T follicular helper cell (primary cell): ENCODE data around the gene ENDOG.
"Not testable (repeated sequence)": the region's sequence is repeated elsewhere in the genome, so short reads cannot be mapped to it uniquely, and the experiment has no call there.

Experiments
- DNase-seq: peaks from one replicate; pipeline ENCODE4 v3.0.0-alpha.2; 2020; ENCODE audit warnings: low read depth

Gene ENDOG

GRCh38 chr9:128862401-128862851, 44.1 kb downstream of the ENDOG start:
- DNase-seq, result no peak

- peak; percentile 72 for DNase-seq
These were observed 45.3 kb downstream of the ENDOG start for GRCh38 chr9:128863647-128864046.

DNA sequence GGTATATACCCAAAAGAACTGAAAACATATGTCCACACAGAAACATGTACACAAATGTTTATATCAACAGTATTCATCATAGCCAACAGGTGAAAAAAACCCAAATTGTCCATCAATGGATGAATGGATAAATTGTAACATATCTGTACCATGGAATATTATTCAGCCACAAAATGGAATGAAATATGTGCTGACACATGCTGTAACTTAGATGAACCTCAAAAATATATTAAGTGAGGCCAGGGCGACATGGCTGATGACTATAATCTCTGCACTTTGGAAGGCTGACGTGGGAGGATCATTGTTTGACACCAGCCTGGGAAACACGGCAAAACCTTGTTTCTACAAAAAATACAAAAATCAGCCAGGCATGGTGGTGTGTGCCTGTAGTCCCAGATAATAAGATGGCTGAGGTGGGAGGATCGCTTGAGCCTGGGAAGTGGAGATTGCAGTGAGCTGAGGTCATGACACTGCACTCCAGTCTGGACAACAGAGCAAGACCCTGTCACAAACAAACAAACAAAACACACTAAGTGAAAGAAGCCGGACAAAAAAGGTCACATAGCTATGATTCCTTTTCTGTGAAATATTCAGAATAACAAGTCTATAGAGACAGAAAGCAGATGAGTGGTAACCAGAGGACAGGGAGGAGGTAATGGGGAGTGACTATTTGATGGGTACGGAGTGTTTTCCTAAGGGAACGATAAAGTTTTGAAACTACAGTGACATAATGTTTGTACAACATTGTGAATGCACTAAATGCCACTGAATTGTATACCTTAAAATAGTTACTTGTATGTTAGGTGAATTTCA, 52.0 kb downstream of the ENDOG start:
- no peak for DNase-seq

- not testable (repeated sequence) for DNase-seq
These were observed 52.6 kb downstream of the ENDOG start for GRCh38 chr9:128870941-128871265.
